Activated CD8-positive, alpha-beta T cell treated with anti-CD3 and anti-CD28 coated beads for 36 hours (primary cell): ENCODE data around the gene TMEM108. TPM values are rescaled to one million over a fixed set of nuclear protein-coding genes. Genes with fewer than 3 reads are reported as not detected.

Experiments
- ATAC-seq: fragments of 200-7000 bp; cut with Tn5 transposase; one replicate; pipeline ENCODE4 v1.10.0; 2021; ENCODE audit warnings: mild to moderate bottlenecking, moderate library complexity
- CTCF ChIA-PET: fragments of 350-600 bp; sonication (Branson Sonifier 250); formaldehyde crosslinking; loops from one replicate; lab custom pipeline; 2021; ENCODE audit warnings: antibody characterized with exemption; lab: Charles Lee
- POLR2A ChIA-PET: fragments of 350-600 bp; sonication (Branson Sonifier 250); formaldehyde crosslinking; loops from one replicate; lab custom pipeline; 2021; ENCODE audit warnings: antibody characterized with exemption; lab: Charles Lee
- DNase-seq: peaks from one replicate; pipeline ENCODE4 v3.0.0-alpha.2; 2020
- H3K27ac Mint-ChIP-seq: one replicate; pipeline ENCODE4 v1.8.0; 2021; ENCODE audit warnings: mild to moderate bottlenecking, mixed read lengths
- H3K27me3 Mint-ChIP-seq: one replicate; pipeline ENCODE4 v1.8.0; 2021; ENCODE audit warnings: mixed read lengths
- H3K36me3 Mint-ChIP-seq: one replicate; pipeline ENCODE4 v1.8.0; 2021; ENCODE audit warnings: low read depth, mixed read lengths
- H3K4me1 Mint-ChIP-seq: one replicate; pipeline ENCODE4 v1.8.0; 2021; ENCODE audit warnings: low read depth, mixed read lengths
- H3K4me3 Mint-ChIP-seq: one replicate; pipeline ENCODE4 v1.8.0; 2021; ENCODE audit warnings: mild to moderate bottlenecking, moderate library complexity, mixed read lengths
- H3K9me3 Mint-ChIP-seq: one replicate; pipeline ENCODE4 v1.8.0; 2021; ENCODE audit warnings: mixed read lengths
- intact Hi-C: fragments of 100-400 bp; cut with micrococcal nuclease; formaldehyde crosslinking; loops from one replicate; pipeline ENCODE4 v1.10.0; 2022
- total RNA-seq, 2 experiments: library from RNA; stranded (reverse); gene quantifications; one replicate each; pipeline ENCODE4 v1.2.3, GENCODE V29; 2021
- TF ChIP-seq, protein P1 (sequence below): fragments of 200-600 bp; IDR thresholded peaks from one replicate; pipeline ENCODE4 v1.8.0; 2022; ENCODE audit warnings: antibody characterized with exemption, mild to moderate bottlenecking

Gene TMEM108
- total RNA-seq, 2 experiments from 2014 or later = not detected

DNA sequence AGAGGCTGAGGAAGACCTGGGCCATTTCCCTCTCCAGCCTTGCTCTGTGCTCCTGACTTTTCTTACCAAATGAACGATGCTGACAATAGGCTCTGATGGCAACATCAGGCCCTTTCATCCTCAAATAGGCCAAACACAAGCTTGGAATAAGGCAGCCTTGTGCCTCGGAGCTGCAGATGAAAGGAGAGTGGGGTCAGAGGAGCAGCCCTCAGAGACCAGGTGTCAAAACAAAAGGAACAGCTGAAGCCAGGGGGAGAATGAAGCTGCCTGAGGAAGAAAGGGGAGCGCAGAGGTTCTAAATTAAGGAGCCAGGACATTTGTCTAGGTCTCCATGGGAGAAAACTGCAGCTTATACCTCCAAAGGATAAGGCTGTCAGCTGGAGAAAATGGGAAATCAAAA is 366.7 kb downstream of the TMEM108 start:
- TF ChIP-seq, protein P1, sequence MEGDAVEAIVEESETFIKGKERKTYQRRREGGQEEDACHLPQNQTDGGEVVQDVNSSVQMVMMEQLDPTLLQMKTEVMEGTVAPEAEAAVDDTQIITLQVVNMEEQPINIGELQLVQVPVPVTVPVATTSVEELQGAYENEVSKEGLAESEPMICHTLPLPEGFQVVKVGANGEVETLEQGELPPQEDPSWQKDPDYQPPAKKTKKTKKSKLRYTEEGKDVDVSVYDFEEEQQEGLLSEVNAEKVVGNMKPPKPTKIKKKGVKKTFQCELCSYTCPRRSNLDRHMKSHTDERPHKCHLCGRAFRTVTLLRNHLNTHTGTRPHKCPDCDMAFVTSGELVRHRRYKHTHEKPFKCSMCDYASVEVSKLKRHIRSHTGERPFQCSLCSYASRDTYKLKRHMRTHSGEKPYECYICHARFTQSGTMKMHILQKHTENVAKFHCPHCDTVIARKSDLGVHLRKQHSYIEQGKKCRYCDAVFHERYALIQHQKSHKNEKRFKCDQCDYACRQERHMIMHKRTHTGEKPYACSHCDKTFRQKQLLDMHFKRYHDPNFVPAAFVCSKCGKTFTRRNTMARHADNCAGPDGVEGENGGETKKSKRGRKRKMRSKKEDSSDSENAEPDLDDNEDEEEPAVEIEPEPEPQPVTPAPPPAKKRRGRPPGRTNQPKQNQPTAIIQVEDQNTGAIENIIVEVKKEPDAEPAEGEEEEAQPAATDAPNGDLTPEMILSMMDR = no peak
- H3K27ac Mint-ChIP-seq = no peak overlapping the region

DNA sequence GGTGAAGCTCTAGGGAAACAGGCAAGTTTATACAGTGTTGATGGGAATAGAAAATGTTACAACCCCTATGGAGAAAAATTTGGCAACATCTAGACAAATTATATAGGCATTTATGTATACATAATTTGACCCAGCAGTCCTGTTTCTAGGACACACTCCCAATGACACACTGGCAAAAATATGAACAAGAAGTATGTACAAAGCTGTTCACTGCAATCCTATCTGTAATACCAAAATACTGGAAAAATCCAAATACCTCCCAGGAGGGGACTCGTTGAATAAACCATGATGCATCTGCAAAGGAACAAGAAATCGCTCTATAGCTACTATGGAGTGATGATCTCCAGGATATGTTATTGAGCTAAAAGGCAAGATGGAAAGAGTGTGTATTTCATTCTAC is 370.2 kb downstream of the TMEM108 start:
- no peaks in the 10 kb centered on the region for H3K36me3 Mint-ChIP-seq
- H3K4me1 Mint-ChIP-seq = no peaks in the 10 kb centered on the region
- intact Hi-C loops = no loop called here
- no peaks in the 10 kb centered on the region for H3K27me3 Mint-ChIP-seq
- no peaks in the 10 kb centered on the region for H3K9me3 Mint-ChIP-seq
- CTCF ChIA-PET = interaction anchor here (0.9 kb wide), 1 partner anchor 682 kb away, joined by 3 read pairs; no protein-coding TSS in a partner anchor
- POLR2A ChIA-PET = no interaction called here
- ATAC-seq (no peak), DNase-seq (no peak)
- TF ChIP-seq, protein P1 = no peak
- H3K4me3 Mint-ChIP-seq = no peak overlapping the region
- no peak overlapping the region for H3K27ac Mint-ChIP-seq

More for the DNA sequence above, 366.7 kb downstream of the TMEM108 start:
- no peak overlapping the region for H3K4me3 Mint-ChIP-seq
- intact Hi-C loops = no loop called here
- H3K4me1 Mint-ChIP-seq = no peaks in the 10 kb centered on the region
- H3K27me3 Mint-ChIP-seq = no peaks in the 10 kb centered on the region
- H3K9me3 Mint-ChIP-seq = no peaks in the 10 kb centered on the region
- ChIA-PET POLR2A (interaction anchor here (0.9 kb wide), 1 partner anchor 21 kb away, joined by 3 read pairs; no protein-coding TSS in a partner anchor), CTCF (interaction anchor here (1.0 to 1.2 kb wide), 2 partner anchors 9 to 19 kb away, joined by 3 to 4 read pairs; no protein-coding TSS in a partner anchor)
- H3K36me3 Mint-ChIP-seq = no peaks in the 10 kb centered on the region
- DNase-seq (no peak), ATAC-seq (no peak)

DNA sequence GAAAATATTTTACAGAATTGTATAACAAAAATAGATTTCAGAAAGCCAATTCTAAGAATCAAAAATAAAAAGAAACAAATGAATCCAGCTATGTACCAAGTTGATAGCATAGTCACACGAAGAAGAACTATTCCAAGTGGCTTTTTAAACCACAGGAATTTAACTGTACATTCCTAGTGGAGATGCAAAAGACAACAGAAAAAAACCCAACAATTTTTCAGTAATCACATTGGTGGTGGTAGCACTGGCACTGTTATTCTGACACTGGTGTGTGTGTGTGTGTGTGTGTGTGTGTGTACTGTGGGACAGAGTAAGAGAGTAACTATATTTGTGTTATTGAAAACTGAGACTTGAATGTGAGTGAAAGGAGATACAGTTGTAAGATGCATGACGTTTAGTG is 370.8 kb downstream of the TMEM108 start:
- TF ChIP-seq, protein P1 = no peak
- Mint-ChIP-seq H3K9me3 (no peaks in the 10 kb centered on the region), H3K36me3 (no peaks in the 10 kb centered on the region), H3K4me3 (no peak overlapping the region), H3K27me3 (no peaks in the 10 kb centered on the region), H3K27ac (no peak overlapping the region), H3K4me1 (peaks cover 3% of the 10 kb centered on the region)
- no peak for DNase-seq
- ATAC-seq = no peak
- intact Hi-C loops = no loop called here
- ChIA-PET CTCF (no interaction called here), POLR2A (no interaction called here)

DNA sequence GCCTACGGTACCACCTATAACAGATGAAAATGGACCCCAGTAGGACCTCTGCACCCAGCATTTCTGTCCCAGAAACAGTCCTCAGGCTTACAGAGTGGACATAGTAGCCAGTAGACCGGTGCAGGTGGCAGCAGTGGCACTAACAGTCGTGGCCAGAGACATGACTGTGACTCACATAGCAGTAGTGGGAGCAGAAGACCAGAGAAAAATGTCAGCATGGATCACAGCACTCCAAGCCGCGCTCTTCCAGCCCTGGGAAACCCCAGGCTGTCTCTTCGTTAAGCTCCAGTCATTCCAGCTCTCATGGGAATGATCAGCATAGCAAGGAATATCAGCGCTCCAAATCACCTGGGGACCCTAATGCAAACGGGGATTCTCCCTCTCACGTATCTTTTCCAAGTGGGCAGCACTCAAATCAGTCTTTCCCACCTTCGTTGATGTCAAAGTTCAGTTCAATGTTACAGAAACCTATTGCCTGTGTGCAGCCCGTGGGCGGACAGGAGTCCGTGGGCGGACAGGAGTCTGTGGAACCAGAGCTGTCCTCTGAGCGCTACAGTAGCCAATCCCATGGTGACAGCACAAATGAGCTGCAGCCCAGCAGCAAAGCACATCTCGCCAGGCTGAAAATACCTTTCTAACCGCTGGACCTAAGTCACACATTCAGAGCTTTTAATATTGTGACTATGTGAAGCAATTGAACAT is 372.2 kb downstream of the TMEM108 start:
- CTCF ChIA-PET = interaction anchor here (0.8 kb wide), 1 partner anchor 47 kb away, joined by 3 read pairs; no protein-coding TSS in a partner anchor
- peaks cover 3% of the 10 kb centered on the region for H3K4me1 Mint-ChIP-seq
- no peak overlapping the region for H3K4me3 Mint-ChIP-seq
- no peaks in the 10 kb centered on the region for H3K36me3 Mint-ChIP-seq
- no peaks in the 10 kb centered on the region for H3K27me3 Mint-ChIP-seq
- intact Hi-C loops = no loop called here
- ATAC-seq = no peak
- H3K27ac Mint-ChIP-seq = no peak overlapping the region
- H3K9me3 Mint-ChIP-seq = no peaks in the 10 kb centered on the region
- DNase-seq = no peak
- POLR2A ChIA-PET = no interaction called here
- TF ChIP-seq, protein P1 = no peak
